HG03175 (cell line): ENCODE results near the gene GFOD1.
"Not testable (repeated sequence)": the region's sequence is repeated elsewhere in the genome, so short reads cannot be mapped to it uniquely, and the experiment has no call there.

Experiments used
- ATAC-seq: cut with Tn5 transposase; IDR thresholded peaks from one replicate; pipeline ENCODE4 v1.9.1; 2021; ENCODE audit warnings: mild to moderate bottlenecking, moderate library complexity; ENCODE audit not compliant: unreplicated experiment

The GFOD1 gene

DNA sequence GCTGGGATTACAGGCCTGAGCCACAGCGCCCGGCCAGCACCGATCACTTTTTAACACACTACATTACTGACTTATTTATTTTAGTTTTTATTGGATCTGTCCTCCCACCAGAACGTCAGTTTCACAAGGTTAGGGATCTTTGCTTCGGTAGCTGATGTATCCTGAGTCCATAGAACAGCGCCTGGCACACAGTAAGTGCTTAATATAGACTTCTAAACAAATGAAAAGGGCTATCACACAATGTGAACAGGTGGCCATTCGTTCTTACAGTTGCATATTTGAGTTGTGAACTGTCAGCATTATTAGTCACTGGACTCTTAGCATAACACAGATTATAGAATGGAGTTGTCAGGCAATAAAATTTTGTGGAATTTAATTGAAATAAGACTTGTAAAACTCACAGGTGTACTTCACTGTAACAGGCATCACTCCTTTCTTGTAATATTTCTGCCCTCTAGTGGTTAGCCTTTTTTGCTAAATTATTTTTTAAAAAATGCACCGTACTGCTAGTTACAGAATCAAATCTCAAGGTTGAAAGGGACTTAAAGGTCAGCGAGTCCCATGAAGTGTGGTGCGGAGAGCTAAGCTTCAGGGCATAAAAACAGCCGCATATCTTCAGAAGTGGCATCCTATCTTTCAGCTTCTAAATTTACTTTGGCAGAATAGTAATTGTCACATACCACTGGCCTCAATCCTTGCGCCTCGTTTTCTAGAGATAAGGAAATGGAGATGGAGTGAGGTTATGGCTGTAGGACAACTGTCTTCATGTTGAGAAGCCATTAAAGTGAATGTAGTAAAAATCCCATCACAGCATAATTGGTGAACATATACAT is 155.7 kb downstream of the GFOD1 start:
- ATAC-seq, result no peak

- no peak for ATAC-seq
Measured at GRCh38 chr6:13328875-13329183, 158.6 kb downstream of the GFOD1 start.

GRCh38 chr6:13328076-13328874 is 159.1 kb downstream of the GFOD1 start, which contains the start of gene TBC1D7:
TSS of gene TBC1D7 (minus strand) at chr6:13328537. CDS start at chr6:13326898, 1,639 bp downstream.
- ATAC-seq, result peak; percentile 85

GRCh38 chr6:13327691-13328075 is 159.7 kb downstream of the GFOD1 start:
- ATAC-seq, result no peak

- ATAC-seq, result not testable (repeated sequence)
Measured at GRCh38 chr6:13326031-13326586, 161.3 kb downstream of the GFOD1 start.

DNA sequence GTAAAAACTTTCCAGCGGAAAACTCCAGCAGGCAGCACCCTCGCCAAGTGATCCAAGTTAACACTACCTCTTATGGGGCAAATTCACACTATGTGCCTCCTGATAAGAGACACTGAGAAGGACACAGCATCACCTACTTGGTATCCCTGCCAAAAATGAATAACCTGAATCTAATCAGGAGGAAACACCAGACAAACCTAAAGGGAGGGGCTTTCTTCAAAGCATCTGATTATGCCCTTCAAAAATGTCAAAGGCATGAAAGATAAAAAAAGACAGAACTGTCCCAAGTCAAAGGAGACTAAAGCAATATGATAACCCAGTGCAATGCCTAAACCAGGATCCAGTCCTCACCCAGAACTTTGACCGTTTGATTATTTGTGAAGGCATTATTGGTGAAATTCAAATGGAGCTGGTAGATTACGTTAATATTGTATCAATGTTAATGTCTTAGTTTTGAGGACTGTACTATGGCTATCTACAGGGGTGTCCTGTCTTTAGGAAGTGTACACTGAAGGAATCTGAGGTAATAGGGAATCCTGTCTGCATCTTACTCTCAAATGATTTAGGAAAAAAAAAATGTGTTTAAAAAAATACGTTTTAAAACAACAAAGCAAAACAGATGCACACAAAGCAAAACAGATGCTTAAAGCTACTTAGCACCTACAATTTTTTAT is 167.4 kb downstream of the GFOD1 start:
- no peak for ATAC-seq

DNA sequence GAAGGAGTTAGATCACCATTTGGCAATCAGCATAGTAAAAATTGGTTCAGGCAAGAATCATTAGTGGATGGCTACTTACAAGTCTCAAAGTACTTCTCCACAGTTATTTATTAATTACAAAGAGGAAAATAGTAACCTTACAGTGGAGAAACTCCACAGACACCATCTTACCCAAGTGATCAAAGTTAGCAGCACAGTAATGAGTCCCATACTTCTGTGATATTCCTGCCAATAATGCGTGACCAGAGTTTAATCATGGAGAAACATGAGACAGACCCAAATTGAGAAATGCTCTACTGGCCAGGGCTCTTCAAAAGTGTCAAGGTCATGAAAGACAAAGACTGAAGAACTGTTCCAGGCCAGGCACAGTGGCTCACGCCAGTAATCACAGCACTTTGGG is 168.6 kb downstream of the GFOD1 start:
- ATAC-seq, result no peak

GRCh38 chr6:13315896-13316295 is 171.5 kb downstream of the GFOD1 start:
- no peak for ATAC-seq

DNA sequence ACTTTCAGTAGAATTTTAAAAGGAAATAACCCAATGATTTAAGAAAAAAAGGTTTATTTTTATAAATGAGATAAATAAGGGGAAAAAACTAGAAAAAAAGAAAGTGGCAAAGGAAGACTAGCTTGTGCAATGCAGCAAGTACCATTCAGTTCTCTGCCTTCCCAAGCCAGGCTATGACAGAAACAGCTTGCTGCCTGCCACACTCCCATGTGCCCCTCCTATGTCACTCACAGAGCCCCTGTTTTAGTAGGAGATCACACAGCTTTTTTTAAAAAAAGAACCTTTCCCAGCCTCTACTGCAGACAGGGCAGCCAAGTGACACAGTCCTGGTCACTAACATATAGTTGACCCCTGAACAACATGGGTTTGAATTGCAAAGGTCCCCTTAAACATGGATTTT is 172.6 kb downstream of the GFOD1 start:
- ATAC-seq, result no peak

- ATAC-seq, result no peak
Measured at GRCh38 chr6:13311155-13311554, 176.2 kb downstream of the GFOD1 start.

GRCh38 chr6:13308332-13308731 is 179.1 kb downstream of the GFOD1 start:
- no peak for ATAC-seq
